GM12878 (cell line): ENCODE results near the gene RBM10. TPM values are rescaled to one million over a fixed set of nuclear protein-coding genes. Genes with fewer than 3 reads are reported as not detected.
A peak's percentile ranks its signal among the peaks of the same experiment; 100 is the strongest.

Source experiments
- CHD1 ChIP-seq: IDR thresholded peaks from 2 replicates; pipeline ENCODE4 v1.6.1; 2012; ENCODE audit warnings: low read depth, low read length, improper control_type of control experiment
- DPF2 ChIP-seq: fragments of 450-650 bp; IDR thresholded peaks from 2 replicates; pipeline ENCODE4 v1.6.1; 2017; ENCODE audit warnings: mild to moderate bottlenecking
- EGR1 ChIP-seq, 2 experiments: IDR thresholded peaks; 1 replicate in 1 of 2; 2 replicates in 1 of 2; pipeline ENCODE4 v1.6.1; 2011 to 2012; ENCODE audit warnings: low read depth in 2 of 2, low read length in 2 of 2, borderline replicate concordance in 1 of 2, mild to moderate bottlenecking in 1 of 2, moderate library complexity in 1 of 2
- GABPA ChIP-seq: IDR thresholded peaks from 2 replicates; pipeline ENCODE4 v1.6.1; 2014; ENCODE audit warnings: antibody characterized with exemption, low read depth, mild to moderate bottlenecking, inconsistent platforms
- HDAC2 ChIP-seq: fragments of 200-600 bp; sonication (generic); IDR thresholded peaks from 2 replicates; pipeline ENCODE4 v1.6.1; 2017
- HDAC6 ChIP-seq: fragments of 200-600 bp; sonication (generic); IDR thresholded peaks from one replicate; pipeline ENCODE4 v1.8.0; 2017; ENCODE audit warnings: antibody characterized with exemption; ENCODE audit not compliant: unreplicated experiment
- JUNB ChIP-seq: IDR thresholded peaks from 2 replicates; pipeline ENCODE4 v1.6.1; 2016; ENCODE audit warnings: antibody characterized with exemption, mild to moderate bottlenecking
- JUND ChIP-seq: IDR thresholded peaks from 2 replicates; pipeline ENCODE4 v1.6.1; 2012; ENCODE audit warnings: low read depth, mild to moderate bottlenecking, low read length, improper control_type of control experiment, moderate library complexity
- NFXL1 ChIP-seq: fragments of 450-650 bp; IDR thresholded peaks from 2 replicates; pipeline ENCODE4 v1.6.1; 2017; ENCODE audit warnings: antibody characterized with exemption, mild to moderate bottlenecking, borderline replicate concordance
- NRF1 ChIP-seq: conservative IDR thresholded peaks from 2 replicates; pipeline ENCODE4 v1.6.1; 2011; ENCODE audit warnings: mild to moderate bottlenecking, low read depth, low read length, improper control_type of control experiment
- POLR2AphosphoS5 ChIP-seq: IDR thresholded peaks from 2 replicates; pipeline ENCODE4 v1.6.1; 2011; ENCODE audit warnings: mild to moderate bottlenecking, low read length, inconsistent platforms
- POU2F2 ChIP-seq: IDR thresholded peaks from 3 replicates; pipeline ENCODE4 v1.6.1; 2011; ENCODE audit warnings: low read depth, mild to moderate bottlenecking, low read length, borderline replicate concordance
- PRDM15 ChIP-seq: fragments of 450-650 bp; formaldehyde crosslinking; IDR thresholded peaks from 2 replicates; pipeline ENCODE4 v1.4.0; 2020; ENCODE audit warnings: mild to moderate bottlenecking, moderate library complexity
- RAD21 ChIP-seq: IDR thresholded peaks from 2 replicates; pipeline ENCODE4 v1.6.1; 2011; ENCODE audit warnings: mild to moderate bottlenecking, low read depth, low read length, moderate library complexity; ENCODE audit not compliant: insufficient read depth
- RBBP5 ChIP-seq: fragments of 200-600 bp; sonication (generic); conservative IDR thresholded peaks from 2 replicates; pipeline ENCODE4 v1.6.1; 2016
- STAT3 ChIP-seq: IDR thresholded peaks from 2 replicates; pipeline ENCODE4 v1.6.1; 2011; ENCODE audit warnings: low read depth, low read length, improper control_type of control experiment
- SUPT20H ChIP-seq: IDR thresholded peaks from 2 replicates; pipeline ENCODE4 v1.6.1; 2011; ENCODE audit warnings: low read depth, mild to moderate bottlenecking, low read length, moderate library complexity, borderline replicate concordance; ENCODE audit not compliant: control insufficient read depth
- TCF12 ChIP-seq: IDR thresholded peaks from 2 replicates; pipeline ENCODE4 v1.6.1; 2011; ENCODE audit warnings: low read depth, mild to moderate bottlenecking, low read length
- ZNF24 ChIP-seq: fragments of 450-650 bp; IDR thresholded peaks from 2 replicates; pipeline ENCODE4 v1.6.1; 2017; ENCODE audit warnings: antibody characterized with exemption, mild to moderate bottlenecking
- polyA plus RNA-seq, 11 experiments: library from polyadenylated mRNA; depleted of rRNA in 4 of 11; unstranded in 6 of 11; stranded (reverse) in 5 of 11; fragments of >200 nt; fragmentation: Nextera tagmentation in 4 of 11; fragmentation: Illumina TruSeq in 1 of 11; extraction: Ambion mirVana in 4 of 11; extraction: Trizol in 1 of 11; gene quantifications; 1 replicate in 1 of 11; 2 replicates in 10 of 11; pipeline versions ENCODE4 v1.2.1 to v1.2.3, GENCODE V29; 2011 to 2016; ENCODE audit warnings: inconsistent platforms in 2 of 11, missing spikeins in 2 of 11, low read depth in 1 of 11
- total RNA-seq, 4 experiments: library from RNA; depleted of rRNA in 3 of 4; stranded (reverse); fragments of >200 nt in 3 of 4; fragmentation: Illumina TruSeq in 1 of 4; extraction: Trizol in 1 of 4; gene quantifications; 2 replicates each; pipeline versions ENCODE4 v1.2.1 to v1.2.3, GENCODE V29; 2013 to 2021
- TF ChIP-seq, protein P1 (sequence below): fragments of 450-650 bp; IDR thresholded peaks from 2 replicates; pipeline ENCODE4 v1.6.1; 2018; ENCODE audit warnings: mild to moderate bottlenecking, low read depth, moderate library complexity; ENCODE audit not compliant: partially characterized antibody
- TF ChIP-seq, protein P2 (sequence below): IDR thresholded peaks from 2 replicates; pipeline ENCODE4 v1.6.1; 2011; ENCODE audit warnings: mild to moderate bottlenecking, low read depth, low read length, moderate library complexity; ENCODE audit not compliant: insufficient replicate concordance

RBM10 gene
- total and polyA plus RNA-seq, 10 of the 15 experiments (the other 5 are each of a cell fraction or from before 2014, with no cell fraction given), result 1.4 to 60.0 (median 29.8) TPM

GRCh38 chrX:47233333-47234113 is 88.5 kb downstream of the RBM10 start (continued):
- TF ChIP-seq, protein P1, sequence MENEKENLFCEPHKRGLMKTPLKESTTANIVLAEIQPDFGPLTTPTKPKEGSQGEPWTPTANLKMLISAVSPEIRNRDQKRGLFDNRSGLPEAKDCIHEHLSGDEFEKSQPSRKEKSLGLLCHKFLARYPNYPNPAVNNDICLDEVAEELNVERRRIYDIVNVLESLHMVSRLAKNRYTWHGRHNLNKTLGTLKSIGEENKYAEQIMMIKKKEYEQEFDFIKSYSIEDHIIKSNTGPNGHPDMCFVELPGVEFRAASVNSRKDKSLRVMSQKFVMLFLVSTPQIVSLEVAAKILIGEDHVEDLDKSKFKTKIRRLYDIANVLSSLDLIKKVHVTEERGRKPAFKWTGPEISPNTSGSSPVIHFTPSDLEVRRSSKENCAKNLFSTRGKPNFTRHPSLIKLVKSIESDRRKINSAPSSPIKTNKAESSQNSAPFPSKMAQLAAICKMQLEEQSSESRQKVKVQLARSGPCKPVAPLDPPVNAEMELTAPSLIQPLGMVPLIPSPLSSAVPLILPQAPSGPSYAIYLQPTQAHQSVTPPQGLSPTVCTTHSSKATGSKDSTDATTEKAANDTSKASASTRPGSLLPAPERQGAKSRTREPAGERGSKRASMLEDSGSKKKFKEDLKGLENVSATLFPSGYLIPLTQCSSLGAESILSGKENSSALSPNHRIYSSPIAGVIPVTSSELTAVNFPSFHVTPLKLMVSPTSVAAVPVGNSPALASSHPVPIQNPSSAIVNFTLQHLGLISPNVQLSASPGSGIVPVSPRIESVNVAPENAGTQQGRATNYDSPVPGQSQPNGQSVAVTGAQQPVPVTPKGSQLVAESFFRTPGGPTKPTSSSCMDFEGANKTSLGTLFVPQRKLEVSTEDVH, result no peak
- TF ChIP-seq ZNF24 (no peak), EGR1 (IDR thresholded peaks at IDR 0.05; ENCODE audit: borderline replicate concordance in 1 of 2, low read depth in 2 of 2, low read length in 2 of 2) (peak in 1 of 2 experiments; percentile 44; a peak in 1 of 3 replicates), STAT3 (no peak), HDAC6 (no peak), JUND (no peak), NFXL1 (no peak), HDAC2 (no peak), NRF1 (0 out of 2 replicates have a peak, but pooled peaks have one; percentile 31), CHD1 (peak; percentile 90), GABPA (no peak), RAD21 (no peak), PRDM15 (no peak), POLR2AphosphoS5 (peak; percentile 76; the same call in 1 of the 2 replicates), JUNB (no peak), RBBP5 (no peak), POU2F2 (peak; percentile 4; the same call in 1 of the 3 replicates), SUPT20H (no peak), TCF12 (0 out of 2 replicates have a peak, but pooled peaks have one; percentile 30), DPF2 (no peak)
- TF ChIP-seq, protein P2, sequence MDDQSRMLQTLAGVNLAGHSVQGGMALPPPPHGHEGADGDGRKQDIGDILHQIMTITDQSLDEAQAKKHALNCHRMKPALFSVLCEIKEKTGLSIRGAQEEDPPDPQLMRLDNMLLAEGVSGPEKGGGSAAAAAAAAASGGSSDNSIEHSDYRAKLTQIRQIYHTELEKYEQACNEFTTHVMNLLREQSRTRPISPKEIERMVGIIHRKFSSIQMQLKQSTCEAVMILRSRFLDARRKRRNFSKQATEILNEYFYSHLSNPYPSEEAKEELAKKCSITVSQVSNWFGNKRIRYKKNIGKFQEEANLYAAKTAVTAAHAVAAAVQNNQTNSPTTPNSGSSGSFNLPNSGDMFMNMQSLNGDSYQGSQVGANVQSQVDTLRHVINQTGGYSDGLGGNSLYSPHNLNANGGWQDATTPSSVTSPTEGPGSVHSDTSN, result no peak
